H9 (cell line): ENCODE data around the gene TMEM129. TPM values are rescaled to one million over a fixed set of nuclear protein-coding genes. Genes with fewer than 3 reads are reported as not detected.

ENCODE experiments used
- DNase-seq: peaks from one replicate; pipeline ENCODE4 v3.0.0-alpha.2; 2017
- H2AFZ ChIP-seq: one replicate; pipeline ENCODE4 v1.6.1; 2013; ENCODE audit warnings: mild to moderate bottlenecking, low read length, control low read depth, moderate library complexity
- H2AK5ac ChIP-seq: 2 replicates; pipeline ENCODE4 v1.6.1; 2013; ENCODE audit warnings: low read length, control low read depth, mixed read lengths; ENCODE audit not compliant: insufficient read length
- H2BK120ac ChIP-seq: one replicate; pipeline ENCODE4 v1.6.1; 2013; ENCODE audit warnings: low read depth, mild to moderate bottlenecking, low read length, control low read depth, inconsistent platforms; ENCODE audit not compliant: poor library complexity, severe bottlenecking
- H2BK12ac ChIP-seq: 2 replicates; pipeline ENCODE4 v1.6.1; 2013; ENCODE audit warnings: low read length, control low read depth, mixed read lengths, low read depth; ENCODE audit not compliant: insufficient read length
- H2BK15ac ChIP-seq: 2 replicates; pipeline ENCODE4 v1.6.1; 2013; ENCODE audit warnings: low read depth, low read length, control low read depth
- H2BK20ac ChIP-seq: one replicate; pipeline ENCODE4 v1.6.1; 2013; ENCODE audit warnings: low read depth, mild to moderate bottlenecking, low read length, control low read depth, inconsistent platforms; ENCODE audit not compliant: poor library complexity, severe bottlenecking
- H2BK5ac ChIP-seq: 2 replicates; pipeline ENCODE4 v1.6.1; 2013; ENCODE audit warnings: low read length, control low read depth, mixed read lengths; ENCODE audit not compliant: insufficient read length
- H3K14ac ChIP-seq: 2 replicates; pipeline ENCODE4 v1.6.1; 2013; ENCODE audit warnings: low read length, control low read depth; ENCODE audit not compliant: insufficient read depth
- H3K18ac ChIP-seq: 2 replicates; pipeline ENCODE4 v1.6.1; 2013; ENCODE audit warnings: low read depth, mild to moderate bottlenecking, mixed read lengths, low read length, control low read depth; ENCODE audit not compliant: insufficient read length
- H3K23ac ChIP-seq: 2 replicates; pipeline ENCODE4 v1.6.1; 2013; ENCODE audit warnings: low read length, control low read depth, mixed read lengths, low read depth; ENCODE audit not compliant: insufficient read length
- H3K23me2 ChIP-seq: 2 replicates; pipeline ENCODE4 v1.6.1; 2013; ENCODE audit warnings: low read depth, mild to moderate bottlenecking, mixed read lengths, low read length, control low read depth; ENCODE audit not compliant: insufficient read length, poor library complexity, severe bottlenecking
- H3K27ac ChIP-seq: 2 replicates; pipeline ENCODE4 v1.5.1; 2013; ENCODE audit warnings: low read length, control low read depth, mixed read lengths, low read depth; ENCODE audit not compliant: insufficient read length
- H3K27me3 ChIP-seq: 2 replicates; pipeline ENCODE4 v1.6.1; 2013; ENCODE audit warnings: low read length, control low read depth, inconsistent platforms; ENCODE audit not compliant: insufficient read depth
- H3K4ac ChIP-seq: 2 replicates; pipeline ENCODE4 v1.6.1; 2013; ENCODE audit warnings: low read depth, mild to moderate bottlenecking, control low read depth, inconsistent platforms, low read length, moderate library complexity
- H3K4me1 ChIP-seq: 2 replicates; pipeline ENCODE4 v1.6.1; 2013; ENCODE audit warnings: low read length, control low read depth, inconsistent platforms; ENCODE audit not compliant: insufficient read depth
- H3K4me2 ChIP-seq: 2 replicates; pipeline ENCODE4 v1.6.1; 2013; ENCODE audit warnings: low read length, control low read depth, mixed read lengths; ENCODE audit not compliant: insufficient read length, insufficient read depth
- H3K56ac ChIP-seq: 2 replicates; pipeline ENCODE4 v1.6.1; 2013; ENCODE audit warnings: low read depth, mild to moderate bottlenecking, mixed read lengths, low read length, control low read depth; ENCODE audit not compliant: insufficient read length
- H3K79me1 ChIP-seq: 2 replicates; pipeline ENCODE4 v1.6.1; 2013; ENCODE audit warnings: low read depth, mild to moderate bottlenecking, moderate library complexity, low read length, control low read depth, inconsistent platforms; ENCODE audit not compliant: insufficient read depth, poor library complexity, severe bottlenecking
- H3K79me2 ChIP-seq: 2 replicates; pipeline ENCODE4 v1.6.1; 2013; ENCODE audit warnings: low read length, control low read depth, inconsistent platforms; ENCODE audit not compliant: insufficient read depth
- H3K9ac ChIP-seq: 2 replicates; pipeline ENCODE4 v1.6.1; 2013; ENCODE audit warnings: low read length, control low read depth, mixed read lengths; ENCODE audit not compliant: insufficient read length; ENCODE audit errors: extremely low read depth
- H3K9me3 ChIP-seq: one replicate; pipeline ENCODE4 v1.6.1; 2013; ENCODE audit warnings: low read depth, low read length, inconsistent platforms; ENCODE audit not compliant: control insufficient read depth
- H3T11ph ChIP-seq: one replicate; pipeline ENCODE4 v1.6.1; 2013; ENCODE audit warnings: mild to moderate bottlenecking, low read length, control low read depth, inconsistent platforms
- H4K20me1 ChIP-seq: one replicate; pipeline ENCODE4 v1.6.1; 2013; ENCODE audit not compliant: control insufficient read depth, insufficient read length, insufficient read depth
- H4K5ac ChIP-seq: 2 replicates; pipeline ENCODE4 v1.6.1; 2013; ENCODE audit warnings: low read depth, mild to moderate bottlenecking, mixed read lengths, low read length, control low read depth; ENCODE audit not compliant: insufficient read length
- H4K8ac ChIP-seq: replicated peaks from 2 replicates; pipeline ENCODE4 v1.6.1; 2013; ENCODE audit warnings: low read length, control low read depth, mixed read lengths, low read depth; ENCODE audit not compliant: insufficient read length
- H4K91ac ChIP-seq: 2 replicates; pipeline ENCODE4 v1.6.1; 2013; ENCODE audit warnings: low read depth, mild to moderate bottlenecking, moderate library complexity, mixed read lengths, low read length, control low read depth; ENCODE audit not compliant: insufficient read length
- H3K27ac Mint-ChIP-seq, 3 experiments: 2 replicates in 2 of 3; 3 replicates in 1 of 3; pipeline ENCODE4 v1.8.0; 2020 to 2021; ENCODE audit warnings: mixed read lengths in 3 of 3, mild to moderate bottlenecking in 1 of 3, moderate library complexity in 1 of 3
- H3K27me3 Mint-ChIP-seq: 2 replicates; pipeline ENCODE4 v1.8.0; 2021; ENCODE audit warnings: low read depth, mild to moderate bottlenecking, moderate library complexity, mixed read lengths
- H3K36me3 Mint-ChIP-seq, 3 experiments: 2 replicates in 2 of 3; 3 replicates in 1 of 3; pipeline ENCODE4 v1.8.0; 2020 to 2021; ENCODE audit warnings: low read depth in 3 of 3, mixed read lengths in 3 of 3; ENCODE audit not compliant: insufficient read depth in 1 of 3
- H3K4me1 Mint-ChIP-seq, 2 experiments: 2 replicates each; pipeline ENCODE4 v1.8.0; 2020; ENCODE audit warnings: mixed read lengths in 2 of 2
- H3K4me3 Mint-ChIP-seq, 2 experiments: 2 replicates in 1 of 2; 3 replicates in 1 of 2; pipeline ENCODE4 v1.8.0; 2020 to 2021; ENCODE audit warnings: mild to moderate bottlenecking in 2 of 2, mixed read lengths in 2 of 2, moderate library complexity in 1 of 2
- H3K9me3 Mint-ChIP-seq, 2 experiments: 2 replicates in 1 of 2; 3 replicates in 1 of 2; pipeline ENCODE4 v1.8.0; 2020; ENCODE audit warnings: mild to moderate bottlenecking in 2 of 2, mixed read lengths in 2 of 2, moderate library complexity in 1 of 2
- CTCF ChIP-seq: fragments of 200-600 bp; sonication (generic); conservative IDR thresholded peaks from 3 replicates; pipeline ENCODE4 v1.8.0; 2021; ENCODE audit warnings: antibody characterized with exemption, mild to moderate bottlenecking
- WGBS: extraction: QIAGEN DNeasy Blood & Tissue Kit; methylation state at CpG from one replicate; pipeline ENCODE4 v1.1.7; 2013; ENCODE audit warnings: missing lambda C conversion rate, low lambda C conversion rate, mixed read lengths; ENCODE audit not compliant: insufficient read length; ENCODE audit errors: extremely low coverage; 5-methylcytosine and 5-hydroxymethylcytosine counted together
- total RNA-seq: library from RNA; stranded (reverse); gene quantifications from 2 replicates; pipeline ENCODE4 v1.2.1, GENCODE V29; 2021

TMEM129 gene
- total RNA-seq, 1 experiment from 2014 or later, result 27.3 TPM

- Histone ChIP-seq H3K27ac (no peak overlapping the region), H3K4ac (no peak overlapping the region), H3K23ac (no peak overlapping the region), H3K27me3 (no peaks in the 10 kb centered on the region), H3K14ac (no peak overlapping the region), H3K18ac (no peak overlapping the region), H4K20me1 (no peaks in the 10 kb centered on the region), H3K4me2 (no peak overlapping the region), H2BK5ac (no peak overlapping the region), H3K79me1 (no peaks in the 10 kb centered on the region), H2BK15ac (no peak overlapping the region), H3K9ac (no peak overlapping the region), H3T11ph (no peak overlapping the region), H3K23me2 (no peaks in the 10 kb centered on the region), H4K5ac (no peak overlapping the region), H2BK12ac (no peak overlapping the region), H3K9me3 (peaks cover 13% of the 10 kb centered on the region), H3K56ac (no peak overlapping the region), H3K79me2 (no peaks in the 10 kb centered on the region), H2AK5ac (no peak overlapping the region), H2BK20ac (no peak overlapping the region), H2AFZ (no peak overlapping the region), H3K4me1 (no peaks in the 10 kb centered on the region), H4K8ac (no peak overlapping the region), H2BK120ac (no peak overlapping the region), H4K91ac (no peak overlapping the region)
- Mint-ChIP-seq H3K36me3 (peaks cover 73 to 99% (median 98%) of the 10 kb centered on the region in 3 experiments), H3K9me3 (peaks cover 19 to 20% of the 10 kb centered on the region in 2 experiments), H3K27ac (no peak overlapping the region), H3K27me3 (no peaks in the 10 kb centered on the region), H3K4me1 (no peaks in the 10 kb centered on the region), H3K4me3 (no peak overlapping the region)
- DNase-seq, result no peak
- TF ChIP-seq CTCF, result no peak
- no CpG with 5 or more reads among the region's 15 CpGs for WGBS
Measured at GRCh38 chr4:1737666-1738065, 16.5 kb upstream of the TMEM129 start.
